ENCODE results near the gene CEP83.

DNA sequence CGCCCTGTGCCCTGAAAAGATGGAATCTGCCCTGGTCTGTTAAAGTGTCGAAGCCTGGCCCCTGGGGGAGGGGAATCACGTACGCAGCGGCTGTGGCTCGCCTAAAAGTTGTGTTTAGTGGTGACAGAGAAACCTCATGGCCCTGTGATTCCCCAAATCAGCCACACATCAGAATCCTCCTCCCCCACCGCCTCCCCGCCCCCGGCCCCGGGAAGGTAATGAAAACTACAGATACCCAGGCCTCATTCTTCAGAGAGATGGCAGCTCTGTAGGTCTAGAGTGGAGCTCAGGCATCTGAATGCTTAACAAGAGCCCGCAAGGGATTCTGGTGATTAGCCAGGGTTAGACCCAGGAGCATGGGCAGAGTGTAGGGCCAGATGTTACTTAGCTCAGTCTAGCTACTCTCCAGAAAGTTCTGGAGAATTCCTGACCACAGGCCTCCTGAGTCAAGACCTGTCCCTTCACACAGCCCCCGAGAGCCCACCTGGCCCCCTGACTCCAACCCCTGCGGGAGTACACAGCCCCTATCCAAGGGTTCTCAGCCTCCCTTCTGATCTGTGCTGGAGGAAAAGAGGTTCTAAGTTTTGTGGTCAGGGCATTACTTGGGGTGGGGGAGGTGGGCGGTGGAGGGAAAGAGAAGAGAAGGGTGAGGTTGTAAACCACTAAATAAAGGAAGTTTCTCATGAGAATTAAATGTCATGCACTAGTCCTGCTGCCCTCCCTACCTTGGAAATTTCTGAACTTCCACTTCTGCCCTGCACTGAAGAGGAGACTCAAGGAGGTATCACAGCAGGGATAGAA lies 196.5 kb downstream of the CEP83 start:
- TF ChIP-seq CTCF (IDR thresholded peaks at IDR 0.05 in 2 of 3, conservative IDR thresholded peaks at IDR 0.05 in 1 of 3; ENCODE audit: insufficient read depth in 2 of 3, low read depth in 1 of 3, low read length in 3 of 3) (no peak), ZBTB11 (CRISPR knock-in tag; IDR thresholded peaks at IDR 0.05) (no peak), TAF1 (IDR thresholded peaks at IDR 0.05; ENCODE audit: control insufficient read depth, extremely low read depth, insufficient read depth, low read length, severe bottlenecking) (no peak), ZBTB1 (CRISPR knock-in tag; IDR thresholded peaks at IDR 0.05; ENCODE audit: borderline replicate concordance, low read depth) (no peak), NFATC3 (IDR thresholded peaks at IDR 0.05) (no peak), SNRNP70 (optimal IDR thresholded peaks at IDR 0.05; ENCODE audit: low read depth, low read length) (no peak), NRF1 (conservative IDR thresholded peaks at IDR 0.05 in 1 of 2, IDR thresholded peaks at IDR 0.05 in 1 of 2) (no peak), JUNB (CRISPR knock-in tag; conservative IDR thresholded peaks at IDR 0.05) (no peak), KLF16 (IDR thresholded peaks at IDR 0.05) (no peak), ZNF347 (CRISPR knock-in tag; IDR thresholded peaks at IDR 0.05; ENCODE audit: low read depth) (no peak)

Data from K562 (cell line).